Lower leg skin (tissue), 3 donors: Measurements from ENCODE around the gene NUDT8.

Experiments
- POLR2A ChIP-seq, 2 donors: fragments of 450-650 bp; IDR thresholded peaks; one replicate each; pipeline ENCODE4 v1.6.1; 2016 to 2017; ENCODE audit warnings: antibody characterized with exemption in 2 of 2, mild to moderate bottlenecking in 1 of 2, moderate library complexity in 1 of 2
- TF ChIP-seq, protein P1 (sequence below), 3 donors: fragments of 450-650 bp; IDR thresholded peaks; one replicate each; pipeline ENCODE4 v1.5.1; 2016; ENCODE audit warnings: antibody characterized with exemption in 3 of 3, mild to moderate bottlenecking in 3 of 3, moderate library complexity in 2 of 3

DNA sequence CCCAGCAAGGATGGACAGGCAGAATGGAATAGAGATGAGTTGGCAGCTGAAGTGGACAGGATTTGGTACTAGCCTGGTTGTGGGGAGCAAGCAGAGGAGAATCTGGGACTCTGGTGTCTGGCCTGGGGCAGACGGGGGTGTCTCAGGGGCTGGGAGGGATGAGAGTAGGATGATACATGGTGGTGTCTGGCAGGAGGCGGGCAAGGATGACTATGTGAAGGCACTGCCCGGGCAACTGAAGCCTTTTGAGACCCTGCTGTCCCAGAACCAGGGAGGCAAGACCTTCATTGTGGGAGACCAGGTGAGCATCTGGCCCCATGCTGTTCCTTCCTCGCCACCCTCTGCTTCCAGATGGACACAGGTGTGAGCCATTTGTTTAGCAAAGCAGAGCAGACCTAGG is 43.8 kb downstream of the NUDT8 start:
- TF ChIP-seq, protein P1, sequence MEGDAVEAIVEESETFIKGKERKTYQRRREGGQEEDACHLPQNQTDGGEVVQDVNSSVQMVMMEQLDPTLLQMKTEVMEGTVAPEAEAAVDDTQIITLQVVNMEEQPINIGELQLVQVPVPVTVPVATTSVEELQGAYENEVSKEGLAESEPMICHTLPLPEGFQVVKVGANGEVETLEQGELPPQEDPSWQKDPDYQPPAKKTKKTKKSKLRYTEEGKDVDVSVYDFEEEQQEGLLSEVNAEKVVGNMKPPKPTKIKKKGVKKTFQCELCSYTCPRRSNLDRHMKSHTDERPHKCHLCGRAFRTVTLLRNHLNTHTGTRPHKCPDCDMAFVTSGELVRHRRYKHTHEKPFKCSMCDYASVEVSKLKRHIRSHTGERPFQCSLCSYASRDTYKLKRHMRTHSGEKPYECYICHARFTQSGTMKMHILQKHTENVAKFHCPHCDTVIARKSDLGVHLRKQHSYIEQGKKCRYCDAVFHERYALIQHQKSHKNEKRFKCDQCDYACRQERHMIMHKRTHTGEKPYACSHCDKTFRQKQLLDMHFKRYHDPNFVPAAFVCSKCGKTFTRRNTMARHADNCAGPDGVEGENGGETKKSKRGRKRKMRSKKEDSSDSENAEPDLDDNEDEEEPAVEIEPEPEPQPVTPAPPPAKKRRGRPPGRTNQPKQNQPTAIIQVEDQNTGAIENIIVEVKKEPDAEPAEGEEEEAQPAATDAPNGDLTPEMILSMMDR (IDR thresholded peaks at IDR 0.05), result no peak
- TF ChIP-seq POLR2A (IDR thresholded peaks at IDR 0.05), result no peak
